ENCODE results near the gene SIL1.

The SIL1 gene

GRCh38 chr5:139150367-139150999 lies 47.7 kb downstream of the SIL1 start:
- no peaks in the 10 kb centered on the region for H3K9me3 Mint-ChIP-seq
- H3K4me1 Mint-ChIP-seq (ENCODE audit: low read depth): peaks cover 7% of the 10 kb centered on the region
- no peaks in the 10 kb centered on the region for H3K27me3 Mint-ChIP-seq (ENCODE audit: low read depth)
- H3K4me3 Mint-ChIP-seq: no peak overlapping the region
- no peak overlapping the region for H3K27ac Mint-ChIP-seq
- DNase-seq (ENCODE audit: low spot score): no peak
- H3K36me3 Mint-ChIP-seq (ENCODE audit: low read depth): no peaks in the 10 kb centered on the region

GRCh38 chr5:139149477-139150199 lies 48.5 kb downstream of the SIL1 start:
- peaks cover 7% of the 10 kb centered on the region for H3K4me1 Mint-ChIP-seq (ENCODE audit: low read depth)
- no peaks in the 10 kb centered on the region for H3K36me3 Mint-ChIP-seq (ENCODE audit: low read depth)
- no peak overlapping the region for H3K4me3 Mint-ChIP-seq
- no peak for DNase-seq (ENCODE audit: low spot score)
- H3K9me3 Mint-ChIP-seq: no peaks in the 10 kb centered on the region
- H3K27me3 Mint-ChIP-seq (ENCODE audit: low read depth): no peaks in the 10 kb centered on the region
- no peak overlapping the region for H3K27ac Mint-ChIP-seq

GRCh38 chr5:139148986-139149385 lies 49.2 kb downstream of the SIL1 start:
- no peaks in the 10 kb centered on the region for H3K9me3 Mint-ChIP-seq
- H3K4me1 Mint-ChIP-seq (ENCODE audit: low read depth): peaks cover 7% of the 10 kb centered on the region
- no peak for DNase-seq (ENCODE audit: low spot score)
- H3K4me3 Mint-ChIP-seq: no peak overlapping the region
- no peaks in the 10 kb centered on the region for H3K36me3 Mint-ChIP-seq (ENCODE audit: low read depth)
- H3K27me3 Mint-ChIP-seq (ENCODE audit: low read depth): no peaks in the 10 kb centered on the region
- H3K27ac Mint-ChIP-seq: no peak overlapping the region

- H3K27ac Mint-ChIP-seq: no peak overlapping the region
- H3K27me3 Mint-ChIP-seq (ENCODE audit: low read depth): no peaks in the 10 kb centered on the region
Measured at GRCh38 chr5:139148306-139148705, 49.9 kb downstream of the SIL1 start.

GRCh38 chr5:139147483-139148087 lies 50.6 kb downstream of the SIL1 start:
- DNase-seq (ENCODE audit: low spot score): no peak
- Mint-ChIP-seq H3K27me3 (ENCODE audit: low read depth) (no peaks in the 10 kb centered on the region), H3K36me3 (ENCODE audit: low read depth) (no peaks in the 10 kb centered on the region), H3K4me3 (no peak overlapping the region), H3K9me3 (no peaks in the 10 kb centered on the region), H3K4me1 (ENCODE audit: low read depth) (peaks cover 7% of the 10 kb centered on the region), H3K27ac (no peak overlapping the region)

More at GRCh38 chr5:139148306-139148705, 49.9 kb downstream of the SIL1 start:
- H3K4me3 Mint-ChIP-seq: no peak overlapping the region
- H3K36me3 Mint-ChIP-seq (ENCODE audit: low read depth): no peaks in the 10 kb centered on the region
- peaks cover 7% of the 10 kb centered on the region for H3K4me1 Mint-ChIP-seq (ENCODE audit: low read depth)
- DNase-seq (ENCODE audit: low spot score): no peak
- H3K9me3 Mint-ChIP-seq: no peaks in the 10 kb centered on the region

- no peaks in the 10 kb centered on the region for H3K9me3 Mint-ChIP-seq
- peaks cover 7% of the 10 kb centered on the region for H3K4me1 Mint-ChIP-seq (ENCODE audit: low read depth)
- H3K27me3 Mint-ChIP-seq (ENCODE audit: low read depth): no peaks in the 10 kb centered on the region
- no peak for DNase-seq (ENCODE audit: low spot score)
- no peak overlapping the region for H3K27ac Mint-ChIP-seq
- H3K4me3 Mint-ChIP-seq: no peak overlapping the region
- no peaks in the 10 kb centered on the region for H3K36me3 Mint-ChIP-seq (ENCODE audit: low read depth)
Measured at GRCh38 chr5:139146809-139147482, 51.2 kb downstream of the SIL1 start.

GRCh38 chr5:139141446-139142204 lies 56.5 kb downstream of the SIL1 start:
- Mint-ChIP-seq H3K27me3 (ENCODE audit: low read depth) (no peaks in the 10 kb centered on the region), H3K36me3 (ENCODE audit: low read depth) (no peaks in the 10 kb centered on the region), H3K27ac (no peak overlapping the region), H3K9me3 (no peaks in the 10 kb centered on the region), H3K4me1 (ENCODE audit: low read depth) (peaks cover 1% of the 10 kb centered on the region), H3K4me3 (no peak overlapping the region)
- no peak for DNase-seq (ENCODE audit: low spot score)

- no peaks in the 10 kb centered on the region for H3K36me3 Mint-ChIP-seq (ENCODE audit: low read depth)
- H3K27ac Mint-ChIP-seq: no peak overlapping the region
- H3K4me1 Mint-ChIP-seq (ENCODE audit: low read depth): peaks cover 1% of the 10 kb centered on the region
- no peak for DNase-seq (ENCODE audit: low spot score)
- no peaks in the 10 kb centered on the region for H3K9me3 Mint-ChIP-seq
- no peaks in the 10 kb centered on the region for H3K27me3 Mint-ChIP-seq (ENCODE audit: low read depth)
- no peak overlapping the region for H3K4me3 Mint-ChIP-seq
Measured at GRCh38 chr5:139140591-139141071, 57.5 kb downstream of the SIL1 start.

- Mint-ChIP-seq H3K27me3 (ENCODE audit: low read depth) (no peaks in the 10 kb centered on the region), H3K4me1 (ENCODE audit: low read depth) (peaks cover 1% of the 10 kb centered on the region)
Measured at GRCh38 chr5:139138809-139139208, 59.4 kb downstream of the SIL1 start.

GRCh38 chr5:139138109-139138508 lies 60.1 kb downstream of the SIL1 start:
- H3K36me3 Mint-ChIP-seq (ENCODE audit: low read depth): no peaks in the 10 kb centered on the region
- H3K27me3 Mint-ChIP-seq (ENCODE audit: low read depth): no peaks in the 10 kb centered on the region
- no peak for DNase-seq (ENCODE audit: low spot score)
- H3K9me3 Mint-ChIP-seq: no peaks in the 10 kb centered on the region
- H3K27ac Mint-ChIP-seq: no peak overlapping the region
- H3K4me3 Mint-ChIP-seq: no peak overlapping the region
- H3K4me1 Mint-ChIP-seq (ENCODE audit: low read depth): peaks cover 1% of the 10 kb centered on the region

More at GRCh38 chr5:139138809-139139208, 59.4 kb downstream of the SIL1 start:
- no peaks in the 10 kb centered on the region for H3K36me3 Mint-ChIP-seq (ENCODE audit: low read depth)
- H3K27ac Mint-ChIP-seq: no peak overlapping the region
- H3K9me3 Mint-ChIP-seq: no peaks in the 10 kb centered on the region
- no peak for DNase-seq (ENCODE audit: low spot score)
- no peak overlapping the region for H3K4me3 Mint-ChIP-seq

GRCh38 chr5:139137697-139138096 lies 60.5 kb downstream of the SIL1 start:
- H3K4me1 Mint-ChIP-seq (ENCODE audit: low read depth): peaks cover 1% of the 10 kb centered on the region
- H3K36me3 Mint-ChIP-seq (ENCODE audit: low read depth): no peaks in the 10 kb centered on the region
- H3K27me3 Mint-ChIP-seq (ENCODE audit: low read depth): no peaks in the 10 kb centered on the region
- H3K9me3 Mint-ChIP-seq: no peaks in the 10 kb centered on the region
- no peak overlapping the region for H3K27ac Mint-ChIP-seq
- no peak for DNase-seq (ENCODE audit: low spot score)
- no peak overlapping the region for H3K4me3 Mint-ChIP-seq

- Mint-ChIP-seq H3K4me1 (ENCODE audit: low read depth) (peaks cover 1% of the 10 kb centered on the region), H3K36me3 (ENCODE audit: low read depth) (no peaks in the 10 kb centered on the region), H3K27ac (no peak overlapping the region), H3K27me3 (ENCODE audit: low read depth) (no peaks in the 10 kb centered on the region), H3K9me3 (no peaks in the 10 kb centered on the region), H3K4me3 (no peak overlapping the region)
- no peak for DNase-seq (ENCODE audit: low spot score)
Measured at GRCh38 chr5:139134906-139135305, 63.3 kb downstream of the SIL1 start.

GRCh38 chr5:139133282-139133681 lies 64.9 kb downstream of the SIL1 start:
- Mint-ChIP-seq H3K27me3 (ENCODE audit: low read depth) (no peaks in the 10 kb centered on the region), H3K4me1 (ENCODE audit: low read depth) (peaks cover 1% of the 10 kb centered on the region), H3K27ac (no peak overlapping the region), H3K4me3 (no peak overlapping the region), H3K9me3 (no peaks in the 10 kb centered on the region), H3K36me3 (ENCODE audit: low read depth) (no peaks in the 10 kb centered on the region)
- DNase-seq (ENCODE audit: low spot score): no peak

Measured in T-helper 2 cell treated with Interferon-gamma antibody and Interleukin-4, amounts not matched to agents 5 μg/mL and 100 μg/mL, for 36 hours (primary cell).